Thoracic aorta (tissue), 2 donors: Measurements from ENCODE around the gene CALHM6. TPM values are rescaled to one million over a fixed set of nuclear protein-coding genes. Genes with fewer than 3 reads are reported as not detected.

ENCODE experiments used
- ATAC-seq: fragments of 150-250 bp; one replicate; pipeline ENCODE4 v1.8.0; 2017; ENCODE audit warnings: low read depth; ENCODE audit not compliant: insufficient number of reproducible peaks, low FRiP score
- DNase-seq: peaks from one replicate; pipeline ENCODE4 v3.0.0-alpha.2; 2020; ENCODE audit warnings: low spot score
- H3K27ac ChIP-seq, 2 donors: fragments of 200-600 bp; sonication (generic); 1 replicate in 1 of 2; 2 replicates in 1 of 2; pipeline ENCODE4 v1.5.1; 2016; ENCODE audit warnings: mild to moderate bottlenecking in 2 of 2, moderate library complexity in 2 of 2
- H3K27me3 ChIP-seq: fragments of 200-600 bp; sonication (generic); replicated peaks from 2 replicates; pipeline ENCODE4 v1.6.0; 2016; ENCODE audit warnings: mild to moderate bottlenecking; ENCODE audit not compliant: insufficient read depth
- H3K36me3 ChIP-seq: fragments of 200-600 bp; sonication (generic); one replicate; pipeline ENCODE4 v1.5.1; 2016
- H3K4me1 ChIP-seq, 2 donors: fragments of 200-600 bp; sonication (generic); 1 replicate in 1 of 2; 2 replicates in 1 of 2; pipeline versions ENCODE4 v1.5.1 to v1.6.0; 2016; ENCODE audit warnings: low read depth in 2 of 2, mild to moderate bottlenecking in 1 of 2; ENCODE audit not compliant: control insufficient read depth in 1 of 2
- H3K4me3 ChIP-seq: fragments of 200-600 bp; sonication (generic); 2 replicates; pipeline ENCODE4 v1.5.1; 2016; ENCODE audit warnings: mild to moderate bottlenecking
- H3K9me3 ChIP-seq: fragments of 200-600 bp; sonication (generic); 2 replicates; pipeline ENCODE4 v1.5.1; 2016
- CTCF ChIP-seq: fragments of 200-600 bp; sonication (generic); IDR thresholded peaks from one replicate; pipeline ENCODE4 v1.5.1; 2019; ENCODE audit warnings: antibody characterized with exemption
- total RNA-seq, 2 donors: library from RNA; depleted of rRNA; stranded (reverse); fragments of >200 nt; gene quantifications; one replicate each; pipeline versions ENCODE4 v1.1.0 to v1.2.3, GENCODE V29; 2016

Gene CALHM6
- total RNA-seq, 2 donors from 2014 or later = 3.9 to 15.0 TPM

GRCh38 chr6:116430860-116431259 lies 30.3 kb upstream of the CALHM6 start:
- Histone ChIP-seq H3K9me3 (no peaks in the 10 kb centered on the region), H3K4me1 (no peaks in the 10 kb centered on the region), H3K4me3 (no peak overlapping the region), H3K36me3 (peaks cover 13% of the 10 kb centered on the region), H3K27me3 (no peaks in the 10 kb centered on the region), H3K27ac (no peak overlapping the region)
- no peak for TF ChIP-seq CTCF
- no peak for ATAC-seq
- no peak for DNase-seq

GRCh38 chr6:116431964-116432595 lies 29.1 kb upstream of the CALHM6 start:
- H3K27ac ChIP-seq = no peak overlapping the region
- no peaks in the 10 kb centered on the region for H3K9me3 ChIP-seq
- H3K36me3 ChIP-seq = peaks cover 13% of the 10 kb centered on the region
- ATAC-seq (no peak), DNase-seq (no peak)
- H3K4me1 ChIP-seq = no peaks in the 10 kb centered on the region
- no peak overlapping the region for H3K4me3 ChIP-seq
- TF ChIP-seq CTCF = no peak
- no peaks in the 10 kb centered on the region for H3K27me3 ChIP-seq

GRCh38 chr6:116433206-116433712 lies 27.9 kb upstream of the CALHM6 start:
- no peak overlapping the region for H3K27ac ChIP-seq
- H3K4me3 ChIP-seq = no peak overlapping the region
- DNase-seq (no peak), ATAC-seq (no peak)
- no peak for TF ChIP-seq CTCF
- H3K4me1 ChIP-seq = peaks cover under 1% of the 10 kb centered on the region in 2 donors
- H3K9me3 ChIP-seq = no peaks in the 10 kb centered on the region
- H3K36me3 ChIP-seq = peaks cover 6% of the 10 kb centered on the region
- no peaks in the 10 kb centered on the region for H3K27me3 ChIP-seq

- no peaks in the 10 kb centered on the region for H3K27me3 ChIP-seq
- DNase-seq (no peak), ATAC-seq (no peak)
- H3K9me3 ChIP-seq = no peaks in the 10 kb centered on the region
- TF ChIP-seq CTCF = no peak
- H3K4me3 ChIP-seq = no peak overlapping the region
- H3K4me1 ChIP-seq = peaks cover 8 to 10% of the 10 kb centered on the region in 2 donors
- H3K27ac ChIP-seq = no peak overlapping the region
- peaks cover 5% of the 10 kb centered on the region for H3K36me3 ChIP-seq
Measured at GRCh38 chr6:116434056-116434725, 27.0 kb upstream of the CALHM6 start.

- H3K36me3 ChIP-seq = peaks cover 4% of the 10 kb centered on the region
- ATAC-seq = no peak
Measured at GRCh38 chr6:116436586-116436985, 24.6 kb upstream of the CALHM6 start.

More at GRCh38 chr6:116436586-116436985, 24.6 kb upstream of the CALHM6 start:
- no peak for TF ChIP-seq CTCF
- H3K4me1 ChIP-seq = peaks cover 10 to 14% of the 10 kb centered on the region in 2 donors
- no peaks in the 10 kb centered on the region for H3K9me3 ChIP-seq
- H3K27me3 ChIP-seq = no peaks in the 10 kb centered on the region
- no peak overlapping the region for H3K27ac ChIP-seq
- DNase-seq = no peak
- H3K4me3 ChIP-seq = no peak overlapping the region
